C4-2B (cell line): ENCODE results near the gene DGCR8.
A peak's percentile ranks its signal among the peaks of the same experiment; 100 is the strongest.

ENCODE experiments used
- H3K27ac ChIP-seq: fragments of 450-650 bp; 2 replicates; pipeline ENCODE4 v1.5.1; 2017
- CTCF ChIP-seq: fragments of 450-650 bp; conservative IDR thresholded peaks from 2 replicates; pipeline ENCODE4 v1.5.1; 2017; ENCODE audit warnings: mild to moderate bottlenecking
- ZFX ChIP-seq: fragments of 450-650 bp; IDR thresholded peaks from 2 replicates; pipeline ENCODE4 v1.6.1; 2017

Gene DGCR8

GRCh38 chr22:20114506-20115475 is 34.8 kb downstream of the DGCR8 start:
- no peak overlapping the region; the same call in 1 of the 2 replicates for H3K27ac ChIP-seq
- TF ChIP-seq ZFX, result no peak

GRCh38 chr22:20115691-20116375 is 35.8 kb downstream of the DGCR8 start, which contains the start of gene RANBP1:
Gene RANBP1, plus strand, starts transcription at chr22:20116104. Its CDS starts 81 bp downstream, at chr22:20116185.
- H3K27ac ChIP-seq, result peak within 1 kb of the TSS; percentile 94

GRCh38 chr22:20116376-20116950 is 36.4 kb downstream of the DGCR8 start:
- TF ChIP-seq ZFX (no peak), CTCF (no peak)
- peak overlapping the region; percentile 94 for H3K27ac ChIP-seq

More at GRCh38 chr22:20115691-20116375, 35.8 kb downstream of the DGCR8 start, which contains the start of gene RANBP1:
- TF ChIP-seq ZFX (no peak), CTCF (no peak)

GRCh38 chr22:20116951-20117632 is 37.1 kb downstream of the DGCR8 start, which contains the start of gene TRMT2A:
Gene TRMT2A, minus strand, starts transcription at chr22:20117226. Its CDS starts 320 bp downstream, at chr22:20116906.
- TF ChIP-seq CTCF (no peak; the same call in 1 of the 2 replicates), ZFX (no peak)
- peak within 1 kb of the TSS; percentile 94 for H3K27ac ChIP-seq

GRCh38 chr22:20117633-20118299 is 37.7 kb downstream of the DGCR8 start:
- H3K27ac ChIP-seq, result peak overlapping the region; percentile 94
- no peak for TF ChIP-seq CTCF
- TF ChIP-seq ZFX, result peak; percentile 94

- TF ChIP-seq CTCF (no peak), ZFX (no peak)
- peak overlapping the region; percentile 94 for H3K27ac ChIP-seq
Observed at GRCh38 chr22:20118300-20119020, 38.4 kb downstream of the DGCR8 start.
